Dermis blood vessel endothelial cell (primary cell): Measurements from ENCODE around the gene SH3BP1. TPM values are rescaled to one million over a fixed set of nuclear protein-coding genes. Genes with fewer than 3 reads are reported as not detected.
"Not testable (repeated sequence)": the region's sequence is repeated elsewhere in the genome, so short reads cannot be mapped to it uniquely, and the experiment has no call there.

ENCODE experiments used
- DNase-seq: peaks from one replicate; pipeline ENCODE4 v3.0.0; 2010
- total RNA-seq: library from RNA; depleted of rRNA; stranded (reverse); fragments of >200 nt; gene quantifications from 2 replicates; pipeline ENCODE4 v1.2.3, GENCODE V29; 2014

Gene SH3BP1
- total RNA-seq, result 0.85 and 2.7 TPM in 2 replicates

- DNase-seq, result no peak
Observed at GRCh38 chr22:37639070-37639760, at the start of gene SH3BP1. Gene SH3BP1 (plus strand): TSS chr22:37639669. CDS start chr22:37639788, 119 bp downstream.

- not testable (repeated sequence) for DNase-seq
Observed at GRCh38 chr22:37591081-37591480, 48.4 kb upstream of the SH3BP1 start.

GRCh38 chr22:37591823-37592404, 47.6 kb upstream of the SH3BP1 start:
- DNase-seq, result no peak

- DNase-seq, result no peak
Observed at GRCh38 chr22:37594237-37594636, 45.2 kb upstream of the SH3BP1 start.

- DNase-seq, result peak; percentile 14
Observed at GRCh38 chr22:37599153-37599552, 40.3 kb upstream of the SH3BP1 start.

GRCh38 chr22:37601203-37601539, 38.3 kb upstream of the SH3BP1 start:
- DNase-seq, result no peak

- DNase-seq, result peak; percentile 65
Observed at GRCh38 chr22:37601540-37602442, 37.7 kb upstream of the SH3BP1 start.

- DNase-seq, result not testable (repeated sequence)
Observed at GRCh38 chr22:37602546-37603277, 36.8 kb upstream of the SH3BP1 start.

GRCh38 chr22:37604074-37604473, 35.4 kb upstream of the SH3BP1 start:
- no peak for DNase-seq

GRCh38 chr22:37604875-37605274, 34.6 kb upstream of the SH3BP1 start:
- DNase-seq, result no peak

- DNase-seq, result peak; percentile 80
Observed at GRCh38 chr22:37607010-37607934, 32.2 kb upstream of the SH3BP1 start.

GRCh38 chr22:37607935-37608476, 31.5 kb upstream of the SH3BP1 start:
- no peak for DNase-seq

- DNase-seq, result peak; percentile 98
Observed at GRCh38 chr22:37608477-37609239, 30.8 kb upstream of the SH3BP1 start, which contains the start of gene GGA1. Gene GGA1 (plus strand): TSS chr22:37608834. CDS start chr22:37608861, 27 bp downstream.

- peak; percentile 35 for DNase-seq
Observed at GRCh38 chr22:37609240-37610152, 30.0 kb upstream of the SH3BP1 start.

GRCh38 chr22:37610153-37610475, 29.4 kb upstream of the SH3BP1 start:
- DNase-seq, result not testable (repeated sequence)

GRCh38 chr22:37610480-37611129, 28.9 kb upstream of the SH3BP1 start:
- DNase-seq, result peak; percentile 15

GRCh38 chr22:37611207-37611606, 28.3 kb upstream of the SH3BP1 start:
- DNase-seq, result no peak

GRCh38 chr22:37616201-37617083, 23.0 kb upstream of the SH3BP1 start:
- no peak for DNase-seq
